ENCODE measurements around the gene DNAH5.

GRCh38 chr5:13930541-13931171 is 13.8 kb downstream of the DNAH5 start:
- TF ChIP-seq CTCF (IDR thresholded peaks at IDR 0.05; ENCODE audit: extremely low read depth in 1 of 2, insufficient read depth in 1 of 2, low read depth in 1 of 2, low read length in 2 of 2), result no peak
- no peak for TF ChIP-seq JUN (IDR thresholded peaks at IDR 0.05; ENCODE audit: borderline replicate concordance, insufficient read depth, insufficient read length, low read depth)
- no peak for TF ChIP-seq POLR2A (IDR thresholded peaks at IDR 0.05; ENCODE audit: low read depth, low read length)
- no peak for TF ChIP-seq POLR2AphosphoS5 (IDR thresholded peaks at IDR 0.05; ENCODE audit: insufficient read depth, low read depth, low read length)
- TF ChIP-seq EZH2 (IDR thresholded peaks at IDR 0.05; ENCODE audit: borderline replicate concordance, low read depth, low read length, severe bottlenecking), result no peak
- TF ChIP-seq FOS (IDR thresholded peaks at IDR 0.05; ENCODE audit: borderline replicate concordance, insufficient read depth, low read length), result no peak
- no peak for TF ChIP-seq MAX (IDR thresholded peaks at IDR 0.05; ENCODE audit: insufficient read depth, insufficient read length)

All from endothelial cell of umbilical vein (primary cell).